Kidney (tissue), 14 donors: ENCODE results near the gene HECW1. TPM values are rescaled to one million over a fixed set of nuclear protein-coding genes. Genes with fewer than 3 reads are reported as not detected.

Experiments
- DNase-seq, 5 donors: peaks; one replicate each; pipeline ENCODE4 v3.0.0-alpha.2; 2013 to 2020
- FAIRE-seq: peaks from 2 replicates; lab custom pipeline; 2012; peaks lifted over from hg19 to GRCh38; lab: Jason Lieb, UNC
- H3K27ac ChIP-seq, 2 donors: one replicate each; pipeline ENCODE4 v1.7.0; 2013; ENCODE audit warnings: low read depth in 2 of 2, low read length in 2 of 2, inconsistent platforms in 1 of 2
- H3K27me3 ChIP-seq: one replicate; pipeline ENCODE4 v1.7.1; 2013; ENCODE audit warnings: low read length, inconsistent platforms; ENCODE audit not compliant: control insufficient read depth, insufficient read depth
- H3K36me3 ChIP-seq, 3 donors: one replicate each; pipeline versions ENCODE4 v1.7.0 to v1.7.1; 2013; ENCODE audit warnings: low read length in 3 of 3, control low read depth in 1 of 3, inconsistent platforms in 1 of 3; ENCODE audit not compliant: insufficient read depth in 3 of 3, control insufficient read depth in 2 of 3
- H3K4me1 ChIP-seq, 3 donors: one replicate each; pipeline versions ENCODE4 v1.7.0 to v1.7.1; 2013; ENCODE audit warnings: low read length in 3 of 3, inconsistent platforms in 1 of 3, low read depth in 1 of 3; ENCODE audit not compliant: control insufficient read depth in 2 of 3, insufficient read depth in 2 of 3
- H3K4me3 ChIP-seq, 3 donors: one replicate each; pipeline versions ENCODE4 v1.7.0 to v1.8.1; 2013; ENCODE audit warnings: low read length in 3 of 3, control low read depth in 1 of 3, inconsistent platforms in 1 of 3
- H3K9ac ChIP-seq, 3 donors: one replicate each; pipeline versions ENCODE4 v1.7.0 to v1.7.1; 2013; ENCODE audit warnings: low read length in 3 of 3, control low read depth in 1 of 3, inconsistent platforms in 1 of 3
- H3K9me3 ChIP-seq, 3 donors: one replicate each; pipeline versions ENCODE4 v1.7.0 to v1.7.1; 2013; ENCODE audit warnings: low read length in 3 of 3, control low read depth in 1 of 3, inconsistent platforms in 1 of 3; ENCODE audit not compliant: control insufficient read depth in 2 of 3, insufficient read depth in 1 of 3
- intact Hi-C: fragments of 100-400 bp; cut with DNase I; formaldehyde crosslinking; loops from one replicate; pipeline ENCODE4 v1.11.1; 2022
- polyA plus RNA-seq: library from polyadenylated mRNA; stranded (reverse); fragments of 350-450 nt; fragmentation: Illumina TruSeq; extraction: RNeasy Lipid Tissue Mini Kit (QIAGEN cat#74804); gene quantifications from one replicate; pipeline ENCODE4 v1.2.3, GENCODE V29; 2014; ENCODE audit warnings: low read depth, low replicate concordance; ENCODE audit not compliant: insufficient read depth
- total RNA-seq: library from RNA; stranded (reverse); fragmentation: NEBNext Ultra II Directional; extraction: Animal tissue kit (Norgen Biotek cat#: 25700); gene quantifications from one replicate; pipeline ENCODE4 v1.2.1, GENCODE V29; 2021
- TF ChIP-seq, protein P1 (sequence below): IDR thresholded peaks from 3 replicates; pipeline ENCODE4 v1.5.1; 2012; ENCODE audit warnings: mild to moderate bottlenecking, moderate library complexity, borderline replicate concordance; ENCODE audit not compliant: insufficient read depth; ENCODE audit errors: extremely low read depth
- donor health status: control.
- donor health status: control.
- donor health status: control.
- donor health status: control.
- donor health status: control.
- donor health status: DM: yes; HTN: yes; CAD: no.
- donor health status: Normal renal cell carcinoma (clear cell type).

HECW1 gene
- total and polyA plus RNA-seq, 2 donors from 2014 or later = 0.50 to 7.5 TPM

DNA sequence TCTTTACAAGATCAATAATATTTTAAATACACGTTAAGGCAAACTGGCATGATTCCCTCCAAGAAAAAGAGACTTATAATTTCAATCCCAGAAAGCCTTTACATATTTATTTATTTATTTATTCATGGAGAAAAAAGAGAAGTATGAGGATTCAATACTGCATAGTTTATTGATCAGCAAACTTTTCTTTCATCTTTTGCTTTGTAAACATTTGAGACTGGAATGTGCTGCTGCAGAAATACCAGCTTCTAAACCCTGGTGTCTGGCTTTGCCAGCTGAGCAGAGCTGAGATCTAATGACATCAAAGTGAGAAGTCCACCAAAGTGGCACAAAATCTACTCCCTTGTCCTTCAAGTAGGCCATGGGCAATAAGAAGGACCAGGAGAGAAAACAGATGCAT is 376.8 kb downstream of the HECW1 start:
- intact Hi-C loops = no loop called here
- H3K27ac ChIP-seq = no peak overlapping the region

DNA sequence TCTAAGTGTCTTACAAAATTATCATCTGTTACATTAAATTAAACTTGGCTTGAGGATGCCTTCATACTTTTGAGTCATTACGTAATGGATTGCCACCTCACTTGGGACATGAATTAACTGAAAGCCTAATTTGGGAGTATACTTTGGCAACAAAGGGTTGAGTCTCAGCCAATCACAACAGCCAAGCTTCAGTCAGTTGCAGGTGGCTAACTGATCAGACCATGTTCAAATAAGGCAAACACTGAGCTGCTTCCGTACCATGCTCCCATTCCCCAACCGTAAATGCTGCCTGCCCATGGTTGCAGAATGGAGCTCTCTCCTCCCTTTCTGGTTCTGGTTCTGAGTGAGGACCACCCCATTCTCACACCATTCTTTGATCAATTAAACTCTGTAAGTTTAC is 377.6 kb downstream of the HECW1 start:
- intact Hi-C loops = no loop called here
- H3K27ac ChIP-seq = no peak overlapping the region
- H3K4me1 ChIP-seq = peaks cover 0 to 6% (median 4%) of the 10 kb centered on the region in 3 donors
- TF ChIP-seq, protein P1, sequence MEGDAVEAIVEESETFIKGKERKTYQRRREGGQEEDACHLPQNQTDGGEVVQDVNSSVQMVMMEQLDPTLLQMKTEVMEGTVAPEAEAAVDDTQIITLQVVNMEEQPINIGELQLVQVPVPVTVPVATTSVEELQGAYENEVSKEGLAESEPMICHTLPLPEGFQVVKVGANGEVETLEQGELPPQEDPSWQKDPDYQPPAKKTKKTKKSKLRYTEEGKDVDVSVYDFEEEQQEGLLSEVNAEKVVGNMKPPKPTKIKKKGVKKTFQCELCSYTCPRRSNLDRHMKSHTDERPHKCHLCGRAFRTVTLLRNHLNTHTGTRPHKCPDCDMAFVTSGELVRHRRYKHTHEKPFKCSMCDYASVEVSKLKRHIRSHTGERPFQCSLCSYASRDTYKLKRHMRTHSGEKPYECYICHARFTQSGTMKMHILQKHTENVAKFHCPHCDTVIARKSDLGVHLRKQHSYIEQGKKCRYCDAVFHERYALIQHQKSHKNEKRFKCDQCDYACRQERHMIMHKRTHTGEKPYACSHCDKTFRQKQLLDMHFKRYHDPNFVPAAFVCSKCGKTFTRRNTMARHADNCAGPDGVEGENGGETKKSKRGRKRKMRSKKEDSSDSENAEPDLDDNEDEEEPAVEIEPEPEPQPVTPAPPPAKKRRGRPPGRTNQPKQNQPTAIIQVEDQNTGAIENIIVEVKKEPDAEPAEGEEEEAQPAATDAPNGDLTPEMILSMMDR = no peak
- DNase-seq = no peak
- H3K9ac ChIP-seq = no peak overlapping the region
- no peaks in the 10 kb centered on the region for H3K9me3 ChIP-seq
- no peak overlapping the region for H3K4me3 ChIP-seq
- H3K27me3 ChIP-seq = no peaks in the 10 kb centered on the region
- FAIRE-seq = no peak
- no peaks in the 10 kb centered on the region for H3K36me3 ChIP-seq

More for the DNA sequence above, 376.8 kb downstream of the HECW1 start:
- TF ChIP-seq, protein P1 = no peak
- H3K4me1 ChIP-seq = peaks cover 0 to 6% (median 4%) of the 10 kb centered on the region in 3 donors
- FAIRE-seq (no peak), DNase-seq (no peak)
- H3K27me3 ChIP-seq = no peaks in the 10 kb centered on the region
- H3K9ac ChIP-seq = no peak overlapping the region
- no peaks in the 10 kb centered on the region for H3K9me3 ChIP-seq
- no peak overlapping the region for H3K4me3 ChIP-seq
- no peaks in the 10 kb centered on the region for H3K36me3 ChIP-seq

DNA sequence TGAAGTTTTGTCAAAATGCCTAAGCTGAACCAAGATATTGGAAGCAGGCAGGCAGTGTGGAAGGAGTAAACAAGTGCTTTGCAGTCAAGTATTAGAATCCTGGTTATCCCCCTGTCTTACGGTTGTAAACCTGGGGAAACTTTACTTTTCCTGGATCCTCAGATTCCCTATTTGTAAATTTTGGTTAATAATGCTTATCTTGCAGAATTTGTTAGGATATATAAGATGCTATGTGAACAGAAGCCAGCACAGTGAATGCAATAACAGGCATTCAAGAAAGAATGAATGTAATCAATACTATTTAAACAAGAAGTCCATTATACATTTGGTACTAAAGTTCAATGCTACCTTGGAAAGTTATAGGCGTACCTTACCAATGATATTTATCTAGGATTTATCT is 378.7 kb downstream of the HECW1 start:
- no peaks in the 10 kb centered on the region for H3K9me3 ChIP-seq
- DNase-seq (no peak), FAIRE-seq (no peak)
- H3K27me3 ChIP-seq = no peaks in the 10 kb centered on the region
- H3K9ac ChIP-seq = no peak overlapping the region
- H3K27ac ChIP-seq = no peak overlapping the region
- H3K4me1 ChIP-seq = peaks cover 0 to 6% (median 4%) of the 10 kb centered on the region in 3 donors
- no peaks in the 10 kb centered on the region for H3K36me3 ChIP-seq
- H3K4me3 ChIP-seq = no peak overlapping the region
- TF ChIP-seq, protein P1 = no peak
- intact Hi-C loops = no loop called here

DNA sequence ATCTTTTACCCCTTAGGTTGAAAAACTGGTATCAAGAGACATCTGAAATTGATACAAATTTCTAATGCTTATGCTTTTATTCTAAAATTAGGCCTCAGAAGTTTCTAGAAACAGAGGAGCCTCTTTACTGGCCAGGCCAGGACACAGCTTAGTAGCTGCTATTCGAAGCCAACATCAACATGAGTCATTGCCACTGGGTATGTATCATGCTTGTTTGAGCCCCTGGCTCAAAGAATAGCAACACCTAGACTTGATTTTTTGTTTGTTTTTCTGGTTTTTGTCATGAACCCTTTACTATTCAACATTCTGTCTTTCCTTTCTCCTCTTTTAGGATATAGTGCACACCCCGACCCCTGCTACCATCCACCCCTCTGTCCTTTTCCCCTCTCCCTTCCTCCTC is 379.5 kb downstream of the HECW1 start:
- TF ChIP-seq, protein P1 = no peak
- no peaks in the 10 kb centered on the region for H3K36me3 ChIP-seq
- DNase-seq (no peak), FAIRE-seq (no peak)
- no peaks in the 10 kb centered on the region for H3K27me3 ChIP-seq
- peaks cover 0 to 6% (median 4%) of the 10 kb centered on the region in 3 donors for H3K4me1 ChIP-seq
- no peak overlapping the region for H3K9ac ChIP-seq
- H3K4me3 ChIP-seq = no peak overlapping the region
- no peaks in the 10 kb centered on the region for H3K9me3 ChIP-seq
- intact Hi-C loops = no loop called here
- no peak overlapping the region for H3K27ac ChIP-seq
